ENCODE data around the gene CEACAM5. TPM values are rescaled to one million over a fixed set of nuclear protein-coding genes. Genes with fewer than 3 reads are reported as not detected.

CEACAM5 gene
- polyA plus RNA-seq, result under 1 TPM; 0.07 to 0.90 (median 0.56) TPM

- WGBS, 3 donors, result 26 to 47% (median 44%) methylated on average over 4 of the region's 4 CpGs
- no peak within 1 kb of the TSS for H3K27ac ChIP-seq (ENCODE audit: low read depth, low read length)
Observed at GRCh38 chr19:41708481-41708880, at the start of gene CEACAM5. CEACAM5 (plus strand) TSS chr19:41708626; CDS start chr19:41708732, 106 bp downstream.

DNA sequence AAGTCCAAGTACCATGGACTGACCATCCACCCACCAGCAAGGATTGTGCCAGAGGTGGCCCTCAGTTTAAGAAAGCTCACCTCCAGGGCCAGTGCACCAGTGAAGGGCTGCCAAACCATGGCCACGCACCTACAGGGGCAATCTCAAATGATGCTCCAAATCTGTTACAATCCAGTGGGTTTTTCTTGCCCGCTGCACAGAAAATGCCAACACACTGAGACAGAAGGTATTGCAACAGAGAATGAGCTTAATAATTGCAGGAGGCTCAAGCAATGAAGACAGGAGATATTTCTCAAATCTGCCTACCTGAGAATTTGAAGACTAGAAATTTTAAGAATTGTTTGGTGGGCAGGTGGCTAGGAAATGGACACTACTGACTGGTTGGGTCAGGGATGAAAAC is 42.4 kb upstream of the CEACAM5 start:
- H3K27ac ChIP-seq (ENCODE audit: low read depth, low read length), result no peak overlapping the region
- 59 to 76% (median 66%) methylated on average over 2 of the region's 2 CpGs for WGBS, 3 donors

- H3K27ac ChIP-seq (ENCODE audit: low read depth, low read length), result no peak overlapping the region
- WGBS, 3 donors, result 68 to 91% (median 84%) methylated on average over 1 of the region's 1 CpG
Observed at GRCh38 chr19:41668315-41668714, 40.1 kb upstream of the CEACAM5 start.

DNA sequence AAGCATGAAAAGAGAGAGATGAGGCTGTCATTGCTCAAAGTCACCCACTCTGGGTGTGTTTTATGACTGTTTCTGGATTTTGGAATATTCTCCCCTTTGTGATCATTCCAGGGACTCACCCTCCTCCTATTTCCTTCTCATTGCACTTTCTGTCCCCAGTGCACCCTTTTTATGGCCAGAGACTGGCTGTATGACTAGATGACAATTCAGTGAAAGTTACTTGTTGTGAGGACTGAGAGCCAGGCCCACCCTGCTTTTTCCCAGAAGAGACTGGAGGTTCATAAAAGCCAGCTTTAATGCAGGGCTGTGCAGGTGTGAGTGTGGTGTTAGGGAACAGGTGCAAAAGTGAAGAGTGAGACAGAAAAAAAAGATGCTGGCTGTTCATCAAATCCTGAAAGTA is 37.7 kb upstream of the CEACAM5 start:
- H3K27ac ChIP-seq (ENCODE audit: low read depth, low read length), result no peak overlapping the region

- H3K27ac ChIP-seq (ENCODE audit: low read depth, low read length), result no peak overlapping the region
- 63 to 74% (median 74%) methylated on average over 5 of the region's 5 CpGs for WGBS, 3 donors
Observed at GRCh38 chr19:41671486-41671885, 36.9 kb upstream of the CEACAM5 start.

DNA sequence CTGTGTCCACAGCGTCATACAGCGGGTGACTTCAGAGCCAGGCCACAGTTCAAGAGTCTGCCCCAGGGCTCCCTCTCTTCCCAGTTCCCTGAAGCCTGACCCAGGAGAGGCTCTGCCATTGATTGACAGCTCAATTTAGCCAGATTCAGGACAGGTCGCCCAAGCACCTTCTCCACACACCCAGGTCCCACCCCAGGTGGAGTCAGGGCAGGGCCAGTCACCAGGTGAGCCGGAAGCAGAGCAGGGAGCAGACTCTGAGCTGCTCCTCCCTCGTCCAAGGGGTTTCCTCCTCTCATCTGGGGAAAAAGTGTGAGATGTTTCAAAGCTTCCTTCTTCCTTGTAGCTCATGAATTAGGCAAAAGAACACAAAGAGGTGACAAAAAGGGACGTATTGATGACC is 26.0 kb upstream of the CEACAM5 start:
- 49 to 51% (median 50%) methylated on average over 6 of the region's 6 CpGs for WGBS, 3 donors
- no peak overlapping the region for H3K27ac ChIP-seq (ENCODE audit: low read depth, low read length)

DNA sequence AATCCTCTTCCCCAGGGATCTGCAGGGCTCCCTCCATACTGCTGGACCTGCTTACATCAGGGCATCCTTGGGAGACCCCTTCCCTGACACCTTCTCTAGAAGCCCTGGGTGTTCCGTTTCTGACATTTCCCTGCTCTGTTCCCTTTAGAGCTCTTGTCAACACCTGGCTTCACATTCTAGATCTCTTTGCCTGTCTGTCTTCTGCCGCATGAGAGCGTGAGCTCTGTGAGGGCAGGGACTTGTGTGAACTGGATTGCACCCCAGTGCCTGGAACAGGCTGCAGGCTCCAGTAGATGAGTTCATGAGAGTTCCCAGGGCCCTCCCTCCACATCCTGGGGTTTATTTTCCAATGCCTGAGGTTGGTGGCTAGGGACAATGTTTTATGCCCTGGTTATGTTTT is 21.0 kb upstream of the CEACAM5 start:
- 71 to 79% (median 74%) methylated on average over 3 of the region's 3 CpGs for WGBS, 3 donors
- H3K27ac ChIP-seq (ENCODE audit: low read depth, low read length), result no peak overlapping the region

DNA sequence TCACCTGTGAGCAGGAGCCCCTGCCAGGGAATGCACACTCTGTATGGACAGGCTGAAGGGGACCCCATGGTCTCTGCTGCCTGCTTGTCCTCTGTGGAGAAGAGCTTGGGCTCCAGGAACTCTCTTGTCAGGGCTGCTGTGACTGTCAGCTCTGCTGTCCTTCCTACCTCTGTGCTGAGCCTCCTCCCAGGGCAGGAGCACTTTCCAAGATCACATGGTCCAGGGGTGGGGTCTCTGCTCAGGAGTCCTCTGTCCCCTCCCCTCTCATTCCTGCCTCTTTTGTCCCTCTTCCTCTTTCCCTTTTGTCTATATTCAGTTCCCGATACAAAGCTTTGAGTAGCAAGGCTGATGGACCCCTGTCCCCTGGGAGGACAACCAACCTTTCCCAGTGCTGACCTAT is 20.3 kb upstream of the CEACAM5 start, which contains the start of gene CEACAM7:
TSS of gene CEACAM7 (minus strand) at position 173 of the 400 bp plus-strand sequence. CDS start at position 68, 105 bp downstream.
- H3K27ac ChIP-seq (ENCODE audit: low read depth, low read length), result no peak within 1 kb of the TSS
- WGBS, 3 donors, result 71 to 80% (median 76%) methylated on average over 1 of the region's 1 CpG

DNA sequence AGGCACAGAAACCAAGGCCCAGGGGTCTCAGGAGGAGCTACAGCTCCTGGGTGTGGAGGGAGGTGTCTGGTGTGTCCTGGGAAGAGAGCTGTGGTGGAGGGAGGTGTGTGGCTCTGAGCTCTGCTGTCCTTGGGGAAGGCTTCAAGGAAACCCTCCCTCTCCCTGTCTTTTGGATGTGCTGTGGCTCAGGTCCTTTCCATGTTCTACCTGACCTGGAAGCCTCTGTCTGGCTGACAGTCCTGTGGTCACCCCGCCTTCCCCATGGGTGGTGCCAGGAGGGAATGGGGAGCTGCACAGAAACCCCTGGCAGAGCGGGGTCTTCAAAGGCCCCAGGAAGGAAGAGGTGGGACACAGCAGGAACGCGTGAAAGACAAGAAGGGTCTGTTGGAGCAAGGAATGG is 19.7 kb upstream of the CEACAM5 start:
- no peak overlapping the region for H3K27ac ChIP-seq (ENCODE audit: low read depth, low read length)
- WGBS, 3 donors, result 55 to 75% (median 57%) methylated on average over 4 of the region's 4 CpGs

GRCh38 chr19:41689993-41690800 is 18.2 kb upstream of the CEACAM5 start:
- H3K27ac ChIP-seq (ENCODE audit: low read depth, low read length), result no peak overlapping the region
- 53 to 73% (median 71%) methylated on average over 4 of the region's 4 CpGs for WGBS, 3 donors

DNA sequence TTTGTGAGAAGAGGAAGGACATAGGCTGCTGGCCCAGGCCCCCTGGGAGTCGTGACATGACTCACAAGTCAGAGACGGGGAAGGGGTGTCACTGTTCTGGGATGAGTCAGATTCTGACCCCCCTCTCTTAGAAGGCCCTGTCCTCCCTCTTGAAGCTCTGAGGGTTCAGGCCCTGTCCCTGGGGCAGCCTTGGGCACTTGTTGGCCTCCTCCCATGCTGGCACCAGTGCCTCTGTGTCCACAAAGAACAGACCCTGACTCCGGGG is 17.7 kb upstream of the CEACAM5 start:
- no peak overlapping the region for H3K27ac ChIP-seq (ENCODE audit: low read depth, low read length)
- WGBS, 3 donors, result 70 to 88% (median 78%) methylated on average over 3 of the region's 3 CpGs

DNA sequence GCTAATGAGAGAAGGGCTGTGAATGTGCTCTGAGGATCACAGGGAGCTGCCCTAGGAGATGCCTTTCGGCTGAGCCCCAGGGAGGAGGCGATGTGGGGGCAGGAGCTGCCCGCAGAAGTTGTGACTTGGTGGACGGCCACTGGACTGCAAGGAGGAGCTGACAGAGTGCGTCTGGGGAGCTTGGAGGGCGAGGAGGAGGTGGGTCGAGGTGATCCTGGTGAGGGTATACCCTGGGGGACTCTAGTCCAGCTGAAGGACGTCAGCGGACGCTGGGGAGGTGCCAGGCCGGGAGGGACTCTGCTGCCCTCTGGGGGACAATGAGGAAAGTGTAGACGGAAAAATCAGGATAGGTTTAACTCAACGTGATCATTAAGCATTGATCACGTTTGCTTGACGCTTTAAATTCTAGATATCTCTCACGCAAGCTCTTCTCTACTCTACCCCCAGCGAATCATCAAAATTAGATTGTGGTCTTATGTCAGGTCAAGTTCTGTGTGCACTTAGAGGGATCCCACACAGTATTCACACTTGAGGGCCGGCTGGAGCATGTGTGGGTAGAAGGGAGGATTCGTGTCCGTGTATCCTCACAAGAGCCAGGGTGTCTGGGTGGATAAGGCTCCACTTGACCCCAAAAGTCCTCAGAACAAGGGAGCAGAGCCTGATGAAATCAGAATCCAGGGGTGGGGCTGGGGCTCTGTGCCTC is 17.0 kb upstream of the CEACAM5 start:
- 27 to 34% (median 33%) methylated on average over 20 of the region's 20 CpGs for WGBS, 3 donors
- H3K27ac ChIP-seq (ENCODE audit: low read depth, low read length), result no peak overlapping the region

- no peak overlapping the region for H3K27ac ChIP-seq (ENCODE audit: low read depth, low read length)
- 58 to 69% (median 61%) methylated on average over 1 of the region's 1 CpG for WGBS, 3 donors
Observed at GRCh38 chr19:41694196-41694595, 14.2 kb upstream of the CEACAM5 start.

GRCh38 chr19:41694831-41695635 is 13.4 kb upstream of the CEACAM5 start:
- 73 to 80% (median 74%) methylated on average over 6 to 8 of the region's 8 CpGs for WGBS, 3 donors
- no peak overlapping the region for H3K27ac ChIP-seq (ENCODE audit: low read depth, low read length)

DNA sequence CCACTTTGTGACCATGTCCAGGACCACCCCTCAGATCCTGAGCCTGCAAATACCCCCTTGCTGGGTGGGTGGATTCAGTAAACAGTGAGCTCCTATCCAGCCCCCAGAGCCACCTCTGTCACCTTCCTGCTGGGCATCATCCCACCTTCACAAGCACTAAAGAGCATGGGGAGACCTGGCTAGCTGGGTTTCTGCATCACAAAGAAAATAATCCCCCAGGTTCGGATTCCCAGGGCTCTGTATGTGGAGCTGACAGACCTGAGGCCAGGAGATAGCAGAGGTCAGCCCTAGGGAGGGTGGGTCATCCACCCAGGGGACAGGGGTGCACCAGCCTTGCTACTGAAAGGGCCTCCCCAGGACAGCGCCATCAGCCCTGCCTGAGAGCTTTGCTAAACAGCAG is 12.7 kb upstream of the CEACAM5 start:
- no peak overlapping the region for H3K27ac ChIP-seq (ENCODE audit: low read depth, low read length)
- 57 to 71% (median 65%) methylated on average over 2 of the region's 2 CpGs for WGBS, 3 donors

GRCh38 chr19:41696402-41697197 is 11.8 kb upstream of the CEACAM5 start:
- 54 to 71% (median 70%) methylated on average over 7 of the region's 7 CpGs for WGBS, 3 donors
- H3K27ac ChIP-seq (ENCODE audit: low read depth, low read length), result no peak overlapping the region

- no peak overlapping the region for H3K27ac ChIP-seq (ENCODE audit: low read depth, low read length)
- WGBS, 3 donors, result 57 to 67% (median 62%) methylated on average over 9 of the region's 9 CpGs
Observed at GRCh38 chr19:41697198-41697855, 11.1 kb upstream of the CEACAM5 start.

- 22 to 64% (median 60%) methylated on average over 1 of the region's 1 CpG for WGBS, 3 donors
- no peak overlapping the region for H3K27ac ChIP-seq (ENCODE audit: low read depth, low read length)
Observed at GRCh38 chr19:41698746-41699230, 9.6 kb upstream of the CEACAM5 start.
